ENCODE results near the gene ABT1.

GRCh38 chr6:26570027-26570809 is 26.5 kb upstream of the ABT1 start:
- TF ChIP-seq, protein P1, sequence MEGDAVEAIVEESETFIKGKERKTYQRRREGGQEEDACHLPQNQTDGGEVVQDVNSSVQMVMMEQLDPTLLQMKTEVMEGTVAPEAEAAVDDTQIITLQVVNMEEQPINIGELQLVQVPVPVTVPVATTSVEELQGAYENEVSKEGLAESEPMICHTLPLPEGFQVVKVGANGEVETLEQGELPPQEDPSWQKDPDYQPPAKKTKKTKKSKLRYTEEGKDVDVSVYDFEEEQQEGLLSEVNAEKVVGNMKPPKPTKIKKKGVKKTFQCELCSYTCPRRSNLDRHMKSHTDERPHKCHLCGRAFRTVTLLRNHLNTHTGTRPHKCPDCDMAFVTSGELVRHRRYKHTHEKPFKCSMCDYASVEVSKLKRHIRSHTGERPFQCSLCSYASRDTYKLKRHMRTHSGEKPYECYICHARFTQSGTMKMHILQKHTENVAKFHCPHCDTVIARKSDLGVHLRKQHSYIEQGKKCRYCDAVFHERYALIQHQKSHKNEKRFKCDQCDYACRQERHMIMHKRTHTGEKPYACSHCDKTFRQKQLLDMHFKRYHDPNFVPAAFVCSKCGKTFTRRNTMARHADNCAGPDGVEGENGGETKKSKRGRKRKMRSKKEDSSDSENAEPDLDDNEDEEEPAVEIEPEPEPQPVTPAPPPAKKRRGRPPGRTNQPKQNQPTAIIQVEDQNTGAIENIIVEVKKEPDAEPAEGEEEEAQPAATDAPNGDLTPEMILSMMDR (IDR thresholded peaks at IDR 0.05) = no peak
- TF ChIP-seq POLR2A (IDR thresholded peaks at IDR 0.05) = no peak
